DMS 273 (cell line): ENCODE measurements around the gene VIL1.

Experiments used
- DNase-seq: peaks from one replicate; lab custom pipeline; 2025; ENCODE audit not compliant: unreplicated experiment; lab: John Stamatoyannopoulos, UW

Gene VIL1

GRCh38 chr2:218394298-218395089 is 24.4 kb upstream of the VIL1 start:
- no peak for DNase-seq

DNA sequence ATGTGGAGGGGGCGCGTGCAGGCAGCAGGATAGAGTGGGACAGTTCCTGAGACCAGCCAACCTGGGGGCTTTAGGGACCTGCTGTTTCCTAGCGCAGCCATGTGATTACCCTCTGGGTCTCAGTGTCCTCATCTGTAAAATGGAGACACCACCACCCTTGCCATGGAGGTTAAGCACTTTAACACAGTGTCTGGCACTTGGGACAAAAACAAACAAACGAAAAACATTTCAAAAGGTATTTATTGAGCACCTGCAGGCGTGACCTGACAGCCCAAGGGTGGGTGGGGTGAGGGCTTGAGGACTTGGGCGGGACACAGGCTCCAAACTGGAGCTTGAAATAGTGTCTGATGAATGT is 23.9 kb upstream of the VIL1 start:
- no peak for DNase-seq

DNA sequence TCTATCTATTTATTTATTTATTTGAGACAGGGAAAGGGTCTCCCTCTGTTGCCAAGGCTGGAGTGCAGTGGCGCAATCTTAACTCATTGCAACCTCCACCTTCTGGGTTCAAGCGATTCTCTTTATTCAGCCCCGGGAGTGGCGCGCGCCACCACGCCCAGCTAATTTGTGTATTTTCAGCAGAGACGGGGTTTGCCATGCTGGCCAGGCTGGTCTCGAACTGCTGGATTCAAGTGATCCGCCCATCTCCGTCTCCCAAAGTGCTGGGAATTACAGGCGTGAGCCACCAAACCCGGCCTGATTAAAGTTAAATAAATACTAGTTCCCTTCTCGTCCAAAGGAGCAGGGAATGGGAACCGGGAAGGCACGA is 23.5 kb upstream of the VIL1 start:
- DNase-seq = no peak

DNA sequence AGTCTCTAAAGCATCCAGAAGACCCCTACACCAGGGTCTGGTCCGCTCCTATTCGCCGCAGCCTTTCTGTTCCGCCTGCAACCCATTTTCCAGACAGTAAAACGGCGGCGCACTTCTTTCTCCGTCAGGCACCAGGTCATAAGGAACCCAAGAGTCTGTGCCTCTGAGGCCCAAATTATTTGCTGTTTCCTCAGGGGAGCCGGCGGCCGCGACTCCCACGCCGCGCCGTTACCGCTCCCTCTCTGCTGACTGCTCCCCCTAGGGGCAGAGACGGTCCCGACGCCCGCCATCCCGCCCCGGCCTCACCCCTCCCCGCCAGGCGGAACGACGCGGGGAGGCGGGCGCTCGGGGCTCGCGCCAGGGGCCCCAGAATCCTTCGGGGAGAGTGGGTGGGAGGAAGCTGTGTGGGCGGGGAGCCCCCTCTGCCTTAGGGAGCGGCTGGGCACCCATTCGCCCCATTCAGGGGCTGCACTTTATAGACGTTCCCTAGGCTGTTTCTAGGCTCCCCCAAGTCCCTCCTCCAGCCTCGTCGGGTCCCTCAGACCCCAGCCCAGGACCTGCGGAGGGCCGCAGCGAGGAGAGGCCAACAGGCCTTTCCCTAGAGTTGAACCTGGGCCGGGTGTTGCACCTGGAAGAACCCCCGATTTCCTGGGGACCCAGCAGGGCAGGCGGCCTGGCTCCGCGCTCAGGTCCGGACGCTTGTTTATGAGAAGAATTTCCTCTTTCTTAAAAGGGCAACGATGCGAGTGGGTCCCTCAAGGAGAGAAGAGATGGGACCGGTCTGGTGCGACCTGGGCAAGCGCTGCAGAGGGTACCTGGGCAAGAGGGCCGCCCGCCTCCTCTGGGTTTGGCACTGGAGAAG is 22.9 kb upstream of the VIL1 start:
- peak; percentile 97 for DNase-seq

DNA sequence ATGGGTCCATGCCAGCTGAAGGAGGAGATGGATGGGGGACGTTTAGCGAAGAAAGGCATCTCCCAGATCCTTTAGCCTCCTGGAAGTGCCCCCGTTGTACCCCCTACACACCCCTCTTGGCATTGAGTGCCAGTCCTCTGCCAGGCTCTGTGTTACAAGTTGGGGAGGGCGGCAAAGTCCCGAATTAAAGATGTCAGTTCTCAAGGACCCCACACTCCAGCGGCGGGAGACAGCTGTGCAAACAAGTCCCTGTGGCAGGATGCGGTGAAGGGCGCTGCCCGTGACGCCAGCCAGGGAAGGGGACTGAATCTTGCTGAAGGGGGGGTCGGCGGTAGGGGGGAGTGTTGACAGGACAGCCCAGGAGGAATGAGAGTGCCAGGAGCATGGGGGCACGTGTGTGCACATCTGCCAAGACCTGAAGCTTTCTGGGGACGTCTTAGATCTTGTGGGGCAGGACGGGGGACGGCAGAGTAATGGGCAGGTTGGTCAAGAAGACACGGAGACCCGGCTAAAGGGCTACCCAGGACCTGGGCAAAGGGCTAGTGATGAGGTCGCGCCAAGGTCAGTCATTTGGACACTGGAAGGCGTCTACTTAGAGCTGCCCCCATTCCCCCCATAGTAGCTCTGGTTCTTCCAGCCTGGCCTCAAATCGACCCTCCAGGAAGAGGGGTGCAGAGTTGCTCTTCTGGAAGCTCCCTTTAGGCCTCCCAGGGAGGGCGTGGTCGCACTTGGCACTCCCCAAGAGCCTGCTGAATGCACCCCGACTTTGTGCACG is 22.0 kb upstream of the VIL1 start:
- DNase-seq = peak; percentile 79

- no peak for DNase-seq
Measured at GRCh38 chr2:218397463-218397819, 21.5 kb upstream of the VIL1 start.

DNA sequence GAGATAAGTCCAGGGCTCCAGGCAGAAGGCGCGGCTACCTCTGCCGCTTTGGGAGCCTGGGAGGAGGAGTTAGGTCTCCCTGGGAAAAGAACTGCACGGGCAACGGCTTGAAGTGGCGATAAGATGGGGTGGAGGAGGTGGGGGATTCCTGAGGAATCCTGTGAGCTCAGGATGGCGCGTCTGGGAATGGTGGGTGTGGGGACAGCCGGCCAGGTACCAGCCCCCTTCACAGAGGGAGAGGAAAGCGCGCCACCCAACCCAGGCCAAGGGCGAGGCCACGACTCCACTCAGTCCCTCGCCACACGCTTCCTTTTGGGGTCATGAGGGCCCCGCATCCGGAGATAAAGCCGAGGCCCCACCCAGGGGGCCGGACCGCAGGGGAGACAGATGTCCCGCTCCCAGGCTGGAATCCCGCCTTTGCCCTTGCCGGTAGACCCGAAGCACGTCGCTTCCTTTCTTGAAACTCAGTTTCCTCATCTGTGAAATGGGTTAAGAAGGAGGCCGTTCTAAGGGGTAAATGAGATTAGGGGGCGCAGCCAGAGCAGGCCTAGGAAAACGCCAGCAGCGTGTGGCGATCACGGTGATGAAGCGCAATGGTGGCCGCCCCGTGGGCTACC is 21.0 kb upstream of the VIL1 start:
- DNase-seq = peak; percentile 85

DNA sequence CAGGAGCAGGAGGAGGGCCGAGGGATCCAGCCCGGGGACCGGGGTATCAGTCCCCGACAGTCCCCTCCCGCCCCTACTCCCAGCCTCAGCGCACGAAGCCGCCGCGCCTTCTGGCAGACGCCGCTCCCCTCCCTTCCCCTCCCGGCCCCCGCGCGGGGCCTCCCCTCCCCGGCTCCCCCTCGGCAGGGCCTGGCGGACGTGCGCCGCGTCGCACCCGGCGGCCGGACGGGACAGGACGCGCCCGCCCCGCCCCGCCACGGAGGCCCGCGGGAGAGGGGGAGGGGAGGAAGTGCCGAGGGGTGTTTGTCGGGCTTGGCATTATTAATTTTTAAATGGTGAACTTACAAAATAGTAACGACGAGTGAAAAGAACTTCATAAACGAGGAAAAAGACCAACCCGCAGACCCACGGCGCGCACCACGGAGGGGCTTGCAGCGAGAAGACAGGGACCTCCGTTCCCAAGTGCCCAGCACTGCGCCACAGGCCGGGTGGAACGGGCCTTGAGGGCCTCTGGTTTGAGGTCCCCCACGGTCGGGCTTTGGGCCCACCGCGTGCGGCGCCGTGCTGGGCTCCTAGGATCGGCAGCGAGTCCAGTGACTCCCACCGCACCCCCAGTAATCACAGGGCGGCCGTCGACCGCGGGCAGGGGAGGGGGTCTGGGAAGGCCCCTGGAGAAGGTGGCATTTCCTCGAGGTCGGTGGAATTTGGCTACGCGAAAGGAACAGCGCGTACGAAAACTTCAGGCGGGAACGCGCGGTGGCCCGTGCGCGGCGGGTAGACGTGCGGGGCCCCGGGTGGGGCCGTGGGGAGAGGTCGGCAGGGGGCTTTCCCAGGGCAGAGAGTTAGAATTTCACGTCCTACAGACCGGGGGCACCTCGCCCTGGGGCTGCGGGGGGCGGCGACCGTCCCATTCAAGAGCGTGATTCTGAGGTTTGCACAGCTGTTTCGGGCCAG is 20.2 kb upstream of the VIL1 start:
- DNase-seq = peak; percentile 83

DNA sequence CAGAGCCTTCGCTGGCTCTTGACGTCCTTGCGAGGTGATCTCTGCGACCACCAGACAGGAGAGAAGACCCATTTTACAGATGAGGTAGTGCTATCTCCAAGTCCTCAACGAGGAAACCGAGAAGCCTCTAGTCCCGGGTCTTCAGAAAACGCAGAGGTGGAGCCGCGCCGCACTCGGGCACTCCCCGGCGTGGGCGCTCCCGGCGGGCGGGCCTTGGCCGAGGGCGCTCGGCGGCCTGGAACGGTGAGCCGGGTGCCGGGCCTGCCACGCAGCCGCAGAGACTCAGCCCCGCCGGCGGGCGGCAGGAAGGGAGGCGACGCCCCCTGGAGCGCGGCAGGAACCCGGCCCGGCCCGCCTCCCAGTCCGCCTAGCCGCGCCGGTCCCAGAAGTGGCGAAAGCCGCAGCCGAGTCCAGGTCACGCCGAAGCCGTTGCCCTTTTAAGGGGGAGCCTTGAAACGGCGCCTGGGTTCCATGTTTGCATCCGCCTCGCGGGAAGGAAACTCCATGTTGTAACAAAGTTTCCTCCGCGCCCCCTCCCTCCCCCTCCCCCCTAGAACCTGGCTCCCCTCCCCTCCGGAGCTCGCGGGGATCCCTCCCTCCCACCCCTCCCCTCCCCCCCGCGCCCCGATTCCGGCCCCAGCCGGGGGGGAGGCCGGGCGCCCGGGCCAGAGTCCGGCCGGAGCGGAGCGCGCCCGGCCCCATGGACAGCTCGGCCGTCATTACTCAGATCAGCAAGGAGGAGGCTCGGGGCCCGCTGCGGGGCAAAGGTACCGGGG is 19.3 kb upstream of the VIL1 start, which contains the start of gene CTDSP1:
Gene CTDSP1 (plus strand): TSS at position 478 of the 776 bp plus-strand sequence. CDS start 223 bp downstream, at position 701.
- peak; percentile 97 for DNase-seq

DNA sequence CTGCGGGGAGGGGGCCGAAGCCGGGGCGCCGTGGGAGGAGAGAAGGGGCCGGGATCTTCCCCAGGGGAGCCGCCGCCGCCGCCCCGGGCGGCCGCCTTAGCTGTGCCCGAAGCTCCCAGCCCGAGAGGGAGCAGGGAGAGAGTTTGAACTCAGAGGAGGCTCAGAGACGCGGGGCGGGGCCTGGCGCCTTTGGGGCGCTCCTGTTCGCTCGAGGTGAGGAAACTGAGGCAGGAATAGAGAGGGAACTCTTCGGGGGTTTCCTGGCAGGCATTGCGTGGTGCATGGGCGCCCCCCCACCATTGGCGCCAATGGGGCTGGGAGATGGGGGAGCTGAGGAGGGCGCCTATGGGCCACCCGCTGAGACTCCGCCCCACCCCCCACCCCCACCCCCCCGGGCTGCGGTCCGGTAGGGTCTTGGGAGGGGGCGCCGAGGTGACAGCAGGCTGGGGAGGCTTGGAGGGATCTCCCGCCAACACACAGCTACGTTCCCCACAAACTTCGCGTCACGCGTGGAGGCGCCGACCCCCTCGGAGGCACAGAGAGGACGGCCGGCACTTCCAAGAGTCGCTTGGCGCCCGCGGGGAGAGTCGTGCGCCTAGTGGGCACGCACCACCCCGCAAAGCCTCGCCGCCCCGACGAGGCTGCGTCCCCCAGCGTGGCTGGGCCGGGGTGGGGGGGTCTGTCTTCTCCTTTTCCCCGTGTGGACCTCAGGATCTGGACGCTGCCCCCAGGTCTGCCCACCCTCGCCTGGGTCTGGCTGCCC is 18.6 kb upstream of the VIL1 start:
- DNase-seq = peak; percentile 63

- DNase-seq = no peak
Measured at GRCh38 chr2:218400930-218401881, 17.7 kb upstream of the VIL1 start.

GRCh38 chr2:218401890-218402289 is 17.0 kb upstream of the VIL1 start:
- no peak for DNase-seq

DNA sequence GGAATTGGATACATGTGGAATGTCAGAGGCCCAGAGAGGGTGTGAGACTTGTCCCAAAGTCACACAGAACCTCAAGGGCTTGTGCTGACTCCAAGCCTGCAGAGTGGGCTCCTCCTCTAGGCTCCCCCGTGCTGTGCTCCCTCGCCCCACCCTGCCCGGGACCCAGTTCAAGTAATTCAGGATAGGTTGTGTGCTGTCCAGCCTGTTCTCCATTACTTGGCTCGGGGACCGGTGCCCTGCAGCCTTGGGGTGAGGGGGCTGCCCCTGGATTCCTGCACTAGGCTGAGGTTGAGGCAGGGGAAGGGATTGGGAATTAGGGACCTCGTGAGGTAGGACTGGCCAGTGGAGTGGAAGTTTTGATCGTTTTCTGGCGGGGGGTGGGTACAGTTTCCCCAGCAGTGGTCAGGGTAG is 16.4 kb upstream of the VIL1 start:
- DNase-seq = no peak

DNA sequence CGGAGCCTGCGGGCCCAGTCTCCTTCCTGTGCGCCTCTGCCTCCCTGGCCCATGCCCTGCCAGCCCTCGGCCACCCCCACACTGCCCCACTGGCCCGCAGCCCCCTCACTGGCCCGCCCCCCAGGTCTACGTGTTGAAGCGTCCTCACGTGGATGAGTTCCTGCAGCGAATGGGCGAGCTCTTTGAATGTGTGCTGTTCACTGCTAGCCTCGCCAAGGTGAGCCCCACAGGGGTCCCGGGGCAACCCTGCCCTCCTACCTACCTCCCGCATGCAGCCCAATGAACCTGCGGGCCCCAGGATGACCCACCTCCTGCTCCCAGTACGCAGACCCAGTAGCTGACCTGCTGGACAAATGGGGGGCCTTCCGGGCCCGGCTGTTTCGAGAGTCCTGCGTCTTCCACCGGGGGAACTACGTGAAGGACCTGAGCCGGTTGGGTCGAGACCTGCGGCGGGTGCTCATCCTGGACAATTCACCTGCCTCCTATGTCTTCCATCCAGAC is 16.0 kb upstream of the VIL1 start:
- no peak for DNase-seq

GRCh38 chr2:218403810-218404209 is 15.1 kb upstream of the VIL1 start:
- no peak for DNase-seq

DNA sequence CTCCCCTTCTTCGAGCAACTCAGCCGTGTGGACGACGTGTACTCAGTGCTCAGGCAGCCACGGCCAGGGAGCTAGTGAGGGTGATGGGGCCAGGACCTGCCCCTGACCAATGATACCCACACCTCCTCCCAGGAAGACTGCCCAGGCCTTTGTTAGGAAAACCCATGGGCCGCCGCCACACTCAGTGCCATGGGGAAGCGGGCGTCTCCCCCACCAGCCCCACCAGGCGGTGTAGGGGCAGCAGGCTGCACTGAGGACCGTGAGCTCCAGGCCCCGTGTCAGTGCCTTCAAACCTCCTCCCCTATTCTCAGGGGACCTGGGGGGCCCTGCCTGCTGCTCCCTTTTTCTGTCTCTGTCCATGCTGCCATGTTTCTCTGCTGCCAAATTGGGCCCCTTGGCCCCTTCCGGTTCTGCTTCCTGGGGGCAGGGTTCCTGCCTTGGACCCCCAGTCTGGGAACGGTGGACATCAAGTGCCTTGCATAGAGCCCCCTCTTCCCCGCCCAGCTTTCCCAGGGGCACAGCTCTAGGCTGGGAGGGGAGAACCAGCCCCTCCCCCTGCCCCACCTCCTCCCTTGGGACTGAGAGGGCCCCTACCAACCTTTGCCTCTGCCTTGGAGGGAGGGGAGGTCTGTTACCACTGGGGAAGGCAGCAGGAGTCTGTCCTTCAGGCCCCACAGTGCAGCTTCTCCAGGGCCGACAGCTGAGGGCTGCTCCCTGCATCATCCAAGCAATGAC is 14.4 kb upstream of the VIL1 start:
- DNase-seq = no peak
